OCI-LY3 (cell line): ENCODE data around the gene ACOX3.
"Not testable (repeated sequence)": the region's sequence is repeated elsewhere in the genome, so short reads cannot be mapped to it uniquely, and the experiment has no call there.

Experiments used
- H2AFZ ChIP-seq: fragments of 200-600, 300-600 bp; shearing (Covaris generic); 2 replicates; pipeline ENCODE4 v1.6.0; 2014; ENCODE audit warnings: antibody characterized with exemption, low read depth, low read length
- H3K27ac ChIP-seq: fragments of 200-600, 300-600 bp; sonication (generic); 2 replicates; pipeline ENCODE4 v1.5.1; 2014; ENCODE audit warnings: mild to moderate bottlenecking, low read length, moderate library complexity, mixed read lengths
- H3K27me3 ChIP-seq: fragments of 200-600, 300-600 bp; sonication (generic); 2 replicates; pipeline ENCODE4 v1.6.1; 2014; ENCODE audit warnings: low read depth, low read length, mixed read lengths
- H3K36me3 ChIP-seq: fragments of 200-600, 300-600 bp; sonication (generic); replicated peaks from 2 replicates; pipeline ENCODE3; 2014; ENCODE audit warnings: low read depth, low read length, mixed read lengths
- H3K4me1 ChIP-seq: fragments of 300-600, 200-600 bp; sonication (generic); 2 replicates; pipeline ENCODE4 v1.6.1; 2014; ENCODE audit warnings: low read length, mixed read lengths
- H3K4me2 ChIP-seq: fragments of 200-600, 300-600 bp; sonication (generic); 2 replicates; pipeline ENCODE4 v1.6.1; 2014; ENCODE audit warnings: low read length, mixed read lengths
- H3K4me3 ChIP-seq: fragments of 300-600, 200-600 bp; sonication (generic); 2 replicates; pipeline ENCODE4 v1.5.1; 2014; ENCODE audit warnings: antibody characterized with exemption, mild to moderate bottlenecking, low read length, moderate library complexity
- H3K79me2 ChIP-seq: fragments of 300-600, 200-600 bp; shearing (Covaris generic); 2 replicates; pipeline ENCODE4 v1.6.1; 2014; ENCODE audit warnings: mild to moderate bottlenecking, low read length, mixed read lengths
- H3K9ac ChIP-seq: fragments of 300-600, 200-600 bp; shearing (Covaris generic); 2 replicates; pipeline ENCODE4 v1.6.0; 2014; ENCODE audit warnings: mild to moderate bottlenecking, low read length, moderate library complexity
- H3K9me3 ChIP-seq: fragments of 200-600, 300-600 bp; shearing (Covaris generic); 2 replicates; pipeline ENCODE4 v1.6.1; 2014; ENCODE audit warnings: low read length, mixed read lengths; ENCODE audit not compliant: insufficient read depth
- H4K20me1 ChIP-seq: fragments of 200-600, 300-600 bp; sonication (generic); 2 replicates; pipeline ENCODE4 v1.6.1; 2016; ENCODE audit warnings: low read length, mixed read lengths; ENCODE audit not compliant: insufficient read depth
- CTCF ChIP-seq: fragments of 200-600, 300-600 bp; sonication (generic); IDR thresholded peaks from 2 replicates; pipeline ENCODE4 v1.5.1; 2014; ENCODE audit warnings: antibody characterized with exemption, low read length, low read depth
- EZH2phosphoT487 ChIP-seq: fragments of 200-600 bp; shearing (Covaris generic); IDR thresholded peaks from 2 replicates; pipeline ENCODE4 v1.6.1; 2018; ENCODE audit warnings: antibody characterized with exemption, mixed run types, low read depth

Gene ACOX3

GRCh38 chr4:8407316-8407715 is 33.2 kb downstream of the ACOX3 start:
- no peak overlapping the region for H2AFZ ChIP-seq
- H3K4me3 ChIP-seq: no peak overlapping the region
- H3K27ac ChIP-seq: no peak overlapping the region
- H3K9me3 ChIP-seq: no peaks in the 10 kb centered on the region
- H3K9ac ChIP-seq: no peak overlapping the region
- no peaks in the 10 kb centered on the region; the same call in 1 of the 2 replicates for H4K20me1 ChIP-seq
- H3K36me3 ChIP-seq: peaks cover 19% of the 10 kb centered on the region
- TF ChIP-seq CTCF (no peak), EZH2phosphoT487 (no peak)
- H3K79me2 ChIP-seq: no peaks in the 10 kb centered on the region
- no peak overlapping the region for H3K4me2 ChIP-seq
- H3K4me1 ChIP-seq: no peaks in the 10 kb centered on the region
- no peaks in the 10 kb centered on the region for H3K27me3 ChIP-seq

- not testable (repeated sequence) for H3K27me3 ChIP-seq, H3K27ac ChIP-seq, H3K4me3 ChIP-seq, H3K4me1 ChIP-seq, H3K9me3 ChIP-seq, H3K9ac ChIP-seq, H3K79me2 ChIP-seq, H2AFZ ChIP-seq, H3K4me2 ChIP-seq, H4K20me1 ChIP-seq
- H3K36me3 ChIP-seq: peaks cover 19% of the 10 kb centered on the region
- 0 out of 2 replicates have a peak, but pooled peaks have one; percentile 15 for TF ChIP-seq CTCF
Observed at GRCh38 chr4:8406887-8407286, 33.6 kb downstream of the ACOX3 start.

- H3K9ac ChIP-seq: no peak overlapping the region
- TF ChIP-seq CTCF: no peak
- TF ChIP-seq EZH2phosphoT487: no peak
- H3K4me2 ChIP-seq: no peak overlapping the region
- peaks cover 17% of the 10 kb centered on the region for H3K36me3 ChIP-seq
- H4K20me1 ChIP-seq: no peaks in the 10 kb centered on the region; the same call in 1 of the 2 replicates
- no peak overlapping the region for H3K4me3 ChIP-seq
- H3K9me3 ChIP-seq: no peaks in the 10 kb centered on the region
- H3K27me3 ChIP-seq: no peaks in the 10 kb centered on the region
- no peaks in the 10 kb centered on the region for H3K4me1 ChIP-seq
- H2AFZ ChIP-seq: no peak overlapping the region
- H3K79me2 ChIP-seq: no peaks in the 10 kb centered on the region
- H3K27ac ChIP-seq: no peak overlapping the region
Observed at GRCh38 chr4:8405516-8405875, 35.0 kb downstream of the ACOX3 start.

- H3K27me3 ChIP-seq: no peaks in the 10 kb centered on the region
- H2AFZ ChIP-seq: no peak overlapping the region
- H3K4me3 ChIP-seq: no peak overlapping the region
- H3K9ac ChIP-seq: no peak overlapping the region
- H3K4me2 ChIP-seq: no peak overlapping the region
- no peaks in the 10 kb centered on the region for H3K79me2 ChIP-seq
- no peaks in the 10 kb centered on the region for H3K9me3 ChIP-seq
- H4K20me1 ChIP-seq: no peaks in the 10 kb centered on the region; the same call in 1 of the 2 replicates
- TF ChIP-seq EZH2phosphoT487 (no peak), CTCF (no peak)
- peaks cover 17% of the 10 kb centered on the region for H3K36me3 ChIP-seq
- H3K4me1 ChIP-seq: no peaks in the 10 kb centered on the region
- H3K27ac ChIP-seq: no peak overlapping the region
Observed at GRCh38 chr4:8404791-8405515, 35.6 kb downstream of the ACOX3 start.
